Left colon (tissue), 2 donors: ENCODE measurements around the gene TMEM174. TPM values are rescaled to one million over a fixed set of nuclear protein-coding genes. Genes with fewer than 3 reads are reported as not detected.
"Not testable (repeated sequence)": the region's sequence is repeated elsewhere in the genome, so short reads cannot be mapped to it uniquely, and the experiment has no call there.

ENCODE experiments used
- ATAC-seq: fragments of 200-7000 bp; cut with Tn5 transposase; one replicate; pipeline ENCODE4 v1.9.1; 2020; ENCODE audit warnings: mild to moderate bottlenecking, moderate library complexity
- DNase-seq, 2 donors: peaks; one replicate each; pipeline ENCODE4 v3.0.0-alpha.2; 2020
- intact Hi-C, 2 donors: fragments of 100-400 bp; cut with DNase I in 1 of 2; cut with micrococcal nuclease in 1 of 2; formaldehyde crosslinking; loops; one replicate each; pipeline versions ENCODE4 v1.11.2 to v1.14.0; 2022; cut with DNase I, micrococcal nuclease
- total RNA-seq, 2 donors: library from RNA; stranded (reverse); fragmentation: NEBNext Ultra II Directional; extraction: Animal tissue kit (Norgen Biotek cat#: 25700); gene quantifications; one replicate each; pipeline ENCODE4 v1.2.1, GENCODE V29; 2021
- donor health status: DM: no; HTN: no; CAD: no.
- donor health status: DM: yes; HTN: yes; CAD: no.

The TMEM174 gene
- total RNA-seq, 2 donors from 2014 or later: not detected

GRCh38 chr5:73186976-73187375 is 14.0 kb downstream of the TMEM174 start:
- DNase-seq (no peak), ATAC-seq (no peak)
- intact Hi-C loops: no loop called here

DNA sequence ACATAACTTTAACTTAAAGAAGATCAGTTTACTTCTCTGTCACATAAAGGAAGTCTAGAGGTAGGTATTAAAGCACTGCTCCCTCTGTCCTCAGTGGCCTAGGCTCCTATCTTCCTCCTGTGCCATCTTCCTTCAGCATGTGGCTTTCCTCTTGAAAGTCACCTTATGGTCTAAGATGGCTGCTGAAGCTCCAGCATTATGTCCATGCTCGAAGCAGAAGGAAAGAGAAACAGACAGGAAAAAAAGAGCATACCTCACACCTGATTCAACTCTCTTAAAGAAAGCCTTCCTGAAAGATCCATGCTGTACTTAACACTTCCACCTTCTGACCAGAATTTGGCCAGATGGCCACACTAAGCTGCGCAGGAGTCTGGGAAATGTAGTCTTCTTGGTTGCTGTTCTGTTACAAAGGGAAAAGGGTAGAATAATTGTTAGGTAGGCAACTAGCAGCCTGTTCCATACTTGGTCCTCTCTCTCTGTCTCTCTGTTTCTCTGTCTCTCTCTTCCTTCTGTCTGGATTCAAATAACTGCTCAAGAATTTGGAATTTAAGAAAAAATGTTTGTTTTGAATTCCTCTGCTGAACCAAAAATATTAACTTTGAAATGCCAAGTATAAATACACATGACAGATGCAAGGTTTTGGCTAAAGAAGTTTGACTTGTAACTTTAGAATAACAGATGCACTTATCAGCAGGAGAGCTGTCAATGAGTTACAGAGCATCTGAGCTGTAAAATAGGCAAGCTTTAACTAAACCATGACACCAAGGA is 16.0 kb downstream of the TMEM174 start:
- DNase-seq (no peak), ATAC-seq (peak; percentile 50)
- intact Hi-C loops: no loop called here

DNA sequence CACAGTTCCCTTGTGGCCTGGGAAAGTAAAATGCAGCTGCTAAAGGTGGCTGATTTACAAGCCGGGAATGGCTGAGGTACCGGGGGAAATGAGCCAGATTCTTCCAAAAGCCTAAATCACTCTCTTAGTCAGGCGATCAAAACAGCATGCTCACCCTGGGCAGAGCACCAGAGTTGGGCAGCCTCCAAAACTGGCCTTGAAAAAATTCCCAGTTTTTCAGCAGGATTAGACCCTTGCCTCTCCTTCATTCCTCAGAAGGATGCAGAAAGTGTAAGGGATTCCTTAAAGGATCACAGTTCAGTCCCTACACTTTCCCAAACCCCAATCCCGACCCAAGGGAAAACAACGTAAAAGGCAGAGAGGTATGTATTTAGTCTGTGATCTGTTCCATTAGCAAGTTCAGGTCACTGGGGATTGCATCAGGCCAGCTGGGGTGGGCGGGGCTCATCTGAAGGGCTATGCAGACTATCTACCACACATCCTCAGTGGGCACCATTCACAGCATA is 16.9 kb downstream of the TMEM174 start:
- intact Hi-C loops: no loop called here
- ATAC-seq: peak; percentile 24
- DNase-seq: peak in 1 of 2 donors; percentile 44

- ATAC-seq (peak; percentile 81), DNase-seq (no peak)
- intact Hi-C loops: no loop called here
These were observed 19.4 kb downstream of the TMEM174 start for GRCh38 chr5:73192370-73192769.

GRCh38 chr5:73193592-73193991 is 20.6 kb downstream of the TMEM174 start:
- DNase-seq (no peak), ATAC-seq (no peak)
- intact Hi-C loops: no loop called here

- intact Hi-C loops: no loop called here
- ATAC-seq (no peak), DNase-seq (no peak)
These were observed 23.2 kb downstream of the TMEM174 start for GRCh38 chr5:73196201-73196600.

GRCh38 chr5:73197637-73198257 is 24.8 kb downstream of the TMEM174 start:
- intact Hi-C loops: no loop called here
- no peak for DNase-seq
- ATAC-seq: no peak

- DNase-seq (no peak), ATAC-seq (peak; percentile 48)
- intact Hi-C loops: no loop called here
These were observed 26.0 kb downstream of the TMEM174 start for GRCh38 chr5:73198833-73199592.

GRCh38 chr5:73199671-73200070 is 26.7 kb downstream of the TMEM174 start:
- intact Hi-C loops: no loop called here
- DNase-seq: no peak
- ATAC-seq: no peak

DNA sequence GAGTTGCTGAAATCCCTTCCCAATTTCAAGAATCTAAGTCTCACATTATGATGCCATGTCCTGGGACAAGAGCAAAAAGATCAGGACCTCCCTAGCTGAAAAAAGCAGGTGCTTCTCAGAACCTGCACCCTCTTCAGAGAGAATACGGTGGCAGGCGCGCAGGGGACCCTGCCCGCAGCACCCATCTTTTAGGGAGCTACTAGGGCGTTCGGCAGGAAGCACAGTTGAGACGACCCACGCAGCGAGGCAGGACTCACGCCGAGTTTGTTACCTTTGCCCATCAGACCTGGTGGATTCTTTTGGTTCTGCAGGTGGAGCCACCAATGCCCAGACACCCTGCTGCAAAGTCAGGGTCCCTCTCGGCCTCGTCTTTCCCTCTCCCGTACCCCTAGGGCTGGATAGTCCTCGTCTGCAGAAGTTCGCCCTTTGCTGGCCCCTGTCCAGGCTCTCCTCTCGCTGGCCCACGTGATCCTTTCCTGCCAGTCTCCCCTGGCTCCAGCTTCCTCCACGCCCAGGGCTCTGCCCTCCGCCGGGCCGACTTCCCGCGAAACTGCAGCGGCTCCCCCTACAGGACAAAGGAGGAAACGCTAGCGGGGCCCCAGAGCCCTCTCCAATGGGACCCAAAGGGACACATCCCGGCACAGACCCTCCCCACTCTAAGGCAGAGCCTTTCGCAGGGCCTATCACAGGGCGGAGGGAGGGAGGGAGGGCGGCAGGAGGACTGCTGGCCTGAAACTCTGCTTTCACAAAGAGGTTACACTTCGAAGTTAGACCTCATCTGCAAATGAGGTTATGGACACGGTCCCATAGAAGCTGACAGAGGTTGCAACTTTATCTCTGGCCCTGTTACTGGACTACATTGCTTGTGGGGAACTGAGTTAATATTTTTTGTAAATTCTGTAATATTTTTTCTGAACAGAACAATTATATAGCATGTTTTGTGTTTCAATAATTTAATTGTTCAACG is 28.8 kb downstream of the TMEM174 start:
- ATAC-seq (peak; percentile 83), DNase-seq (peak; percentile 93 to 94)
- intact Hi-C loops: no loop called here

DNA sequence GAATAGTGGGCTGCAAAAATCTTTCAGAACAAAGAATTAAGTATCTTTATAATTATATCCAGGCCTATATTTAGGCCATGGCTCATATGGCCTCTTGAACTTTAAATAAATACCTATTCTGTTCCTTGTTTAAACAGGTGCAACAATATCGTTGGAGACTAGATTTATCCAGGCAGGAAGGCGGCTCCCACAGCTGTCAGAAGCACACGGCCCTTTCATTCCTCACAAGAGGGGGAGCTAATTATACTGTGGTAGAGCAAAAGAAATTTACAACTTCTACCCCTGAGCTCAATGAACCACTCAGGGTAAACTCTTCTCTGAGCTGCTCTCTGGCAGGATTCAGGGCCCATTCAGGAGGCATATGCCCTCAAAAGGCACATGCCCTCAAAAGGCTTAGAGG is 31.3 kb downstream of the TMEM174 start:
- DNase-seq (peak; percentile 40 to 62), ATAC-seq (peak; percentile 66)
- intact Hi-C loops: no loop called here

- ATAC-seq: no peak
- DNase-seq: no peak
- intact Hi-C loops: no loop called here
These were observed 31.7 kb downstream of the TMEM174 start for GRCh38 chr5:73204733-73205132.

- DNase-seq (peak; percentile 41 to 67), ATAC-seq (peak; percentile 52)
- intact Hi-C loops: no loop called here
These were observed 32.3 kb downstream of the TMEM174 start for GRCh38 chr5:73205305-73205704.

- peak; percentile 41 to 54 for DNase-seq
- ATAC-seq, intact Hi-C loops: not testable (repeated sequence)
These were observed 34.2 kb downstream of the TMEM174 start for GRCh38 chr5:73207239-73207638.

DNA sequence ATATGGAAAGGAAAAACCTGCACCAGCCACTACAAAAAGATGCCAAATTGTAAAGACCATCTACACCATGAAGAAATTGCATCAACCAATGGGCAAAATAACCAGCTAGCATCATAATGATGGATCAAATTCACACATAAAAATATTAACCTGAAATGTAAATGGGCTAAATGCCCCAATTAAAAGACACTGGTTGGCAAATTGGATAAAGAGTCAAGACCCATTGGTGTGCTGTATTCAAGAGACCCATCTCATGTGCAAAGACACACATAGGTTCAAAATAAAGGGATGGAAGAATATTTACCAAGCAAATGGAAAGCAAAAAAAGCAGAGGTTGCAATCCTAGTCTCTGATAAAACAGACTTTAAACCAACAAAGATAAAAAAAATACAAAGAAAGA is 36.1 kb downstream of the TMEM174 start:
- intact Hi-C loops, DNase-seq, ATAC-seq: not testable (repeated sequence)

DNA sequence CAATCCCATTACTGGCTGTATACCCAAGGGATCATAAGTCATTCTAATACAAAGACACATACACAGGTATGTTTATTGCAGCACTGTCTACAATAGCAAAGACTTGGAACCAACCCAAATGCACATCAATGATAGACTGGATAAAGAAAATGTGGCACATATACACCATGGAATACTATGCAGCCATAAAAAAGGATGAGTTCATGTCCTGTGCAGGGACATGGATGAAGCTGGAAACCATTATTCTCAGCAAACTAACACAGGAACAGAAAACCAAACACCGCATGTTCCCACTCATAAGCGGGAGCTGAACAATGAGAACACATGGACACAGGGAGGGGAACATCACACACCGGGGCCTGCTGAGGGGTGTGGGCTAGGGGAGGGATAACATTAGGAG is 39.7 kb downstream of the TMEM174 start:
- intact Hi-C loops: not testable (repeated sequence)

GRCh38 chr5:73213566-73213998 is 40.6 kb downstream of the TMEM174 start:
- intact Hi-C loops: no loop called here
- peak; percentile 5 for ATAC-seq
- DNase-seq: peak in 1 of 2 donors; percentile 53

More for the DNA sequence above, 39.7 kb downstream of the TMEM174 start:
- ATAC-seq, DNase-seq: not testable (repeated sequence)

DNA sequence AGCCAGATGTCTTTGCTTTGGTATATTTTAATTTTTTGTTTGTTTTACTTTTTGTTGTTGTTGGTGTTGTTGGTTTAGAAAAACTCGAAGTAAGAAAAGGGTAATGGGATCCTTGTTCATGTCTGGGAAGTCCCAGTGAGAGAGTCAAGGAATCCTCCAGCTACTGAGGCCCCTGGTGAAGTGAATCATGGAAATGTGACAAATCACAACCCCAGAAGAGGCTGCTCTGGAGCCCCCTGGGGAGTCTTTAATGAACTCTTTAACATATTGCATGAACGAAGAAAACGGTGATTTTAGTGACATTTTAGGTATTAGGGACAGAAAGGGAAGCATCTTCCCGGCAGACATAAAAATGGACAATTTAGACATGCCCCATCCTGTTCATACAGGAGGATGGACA is 41.3 kb downstream of the TMEM174 start:
- ATAC-seq (no peak), DNase-seq (no peak)
- intact Hi-C loops: no loop called here
